OCI-M1 (cell line): ENCODE results near the gene HAPLN2.

Experiments used
- DNase-seq: peaks from one replicate; lab custom pipeline; 2025; lab: John Stamatoyannopoulos, UW

The HAPLN2 gene

DNA sequence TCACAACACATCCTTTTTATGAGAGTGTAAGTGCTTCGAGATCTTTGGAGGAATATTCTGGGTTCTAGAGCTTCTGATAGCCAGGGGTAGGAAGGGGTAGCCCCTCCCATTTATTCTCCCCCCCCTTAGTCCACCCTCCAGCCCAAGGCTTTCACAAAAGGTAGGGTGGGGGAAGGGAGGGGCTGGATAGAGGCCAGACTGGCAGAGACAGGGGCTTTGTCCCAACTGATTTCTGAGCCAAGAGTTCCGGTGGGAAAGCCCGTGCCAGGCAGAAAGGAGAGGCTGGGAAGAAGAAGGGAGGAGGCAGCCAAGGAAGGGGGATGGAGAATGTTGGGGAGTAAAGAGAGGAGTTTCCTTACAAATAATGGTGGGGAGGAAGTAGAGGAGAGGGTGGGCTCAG is 25.8 kb downstream of the HAPLN2 start:
- DNase-seq: no peak

GRCh38 chr1:156645666-156646065 is 26.5 kb downstream of the HAPLN2 start:
- no peak for DNase-seq

DNA sequence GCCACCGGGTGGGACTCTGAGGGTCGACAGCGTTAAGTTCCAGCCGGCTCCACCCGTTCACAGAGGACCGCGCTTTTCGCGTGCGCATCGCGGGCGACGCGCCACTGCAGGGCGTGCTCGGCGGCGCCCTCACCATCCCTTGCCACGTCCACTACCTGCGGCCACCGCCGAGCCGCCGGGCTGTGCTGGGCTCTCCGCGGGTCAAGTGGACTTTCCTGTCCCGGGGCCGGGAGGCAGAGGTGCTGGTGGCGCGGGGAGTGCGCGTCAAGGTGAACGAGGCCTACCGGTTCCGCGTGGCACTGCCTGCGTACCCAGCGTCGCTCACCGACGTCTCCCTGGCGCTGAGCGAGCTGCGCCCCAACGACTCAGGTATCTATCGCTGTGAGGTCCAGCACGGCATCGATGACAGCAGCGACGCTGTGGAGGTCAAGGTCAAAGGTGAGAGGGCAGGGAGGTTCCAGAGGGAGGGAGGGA is 27.6 kb downstream of the HAPLN2 start:
- DNase-seq: no peak

DNA sequence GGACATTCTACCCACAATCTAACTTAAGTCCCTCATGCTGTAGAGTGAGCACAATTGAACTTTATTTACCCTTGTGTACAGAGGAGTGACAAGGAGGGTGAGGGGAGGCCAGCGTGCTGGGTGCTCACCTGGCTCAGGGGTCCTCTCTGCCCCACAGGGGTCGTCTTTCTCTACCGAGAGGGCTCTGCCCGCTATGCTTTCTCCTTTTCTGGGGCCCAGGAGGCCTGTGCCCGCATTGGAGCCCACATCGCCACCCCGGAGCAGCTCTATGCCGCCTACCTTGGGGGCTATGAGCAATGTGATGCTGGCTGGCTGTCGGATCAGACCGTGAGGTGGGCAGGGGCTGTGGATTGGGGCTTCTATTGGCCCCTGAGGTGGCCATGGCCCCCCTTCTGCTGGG is 28.1 kb downstream of the HAPLN2 start:
- no peak for DNase-seq

- DNase-seq: no peak
Measured at GRCh38 chr1:156648496-156648895, 29.3 kb downstream of the HAPLN2 start.

DNA sequence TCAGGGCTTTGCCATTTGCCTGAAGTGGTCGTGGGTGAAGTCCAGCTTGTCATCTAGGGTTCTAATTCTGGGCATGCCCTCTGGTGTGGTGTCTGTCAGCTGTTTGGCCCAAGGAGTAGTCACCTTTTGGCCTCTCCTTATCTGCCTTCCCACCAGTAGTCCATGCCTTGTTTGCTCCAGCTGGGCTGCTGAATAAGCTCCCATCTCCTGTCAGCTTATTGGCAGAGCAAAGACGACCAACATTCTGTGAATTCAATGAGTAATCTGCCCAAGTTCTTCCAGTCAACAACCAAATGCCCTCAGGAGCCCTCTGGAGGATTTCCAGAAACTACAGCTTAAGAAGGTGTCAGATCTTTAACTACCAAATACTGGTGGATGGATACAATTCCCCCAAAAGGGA is 29.7 kb downstream of the HAPLN2 start:
- DNase-seq: no peak

- peak; percentile 71 for DNase-seq
Measured at GRCh38 chr1:156652131-156652991, 33.1 kb downstream of the HAPLN2 start.

DNA sequence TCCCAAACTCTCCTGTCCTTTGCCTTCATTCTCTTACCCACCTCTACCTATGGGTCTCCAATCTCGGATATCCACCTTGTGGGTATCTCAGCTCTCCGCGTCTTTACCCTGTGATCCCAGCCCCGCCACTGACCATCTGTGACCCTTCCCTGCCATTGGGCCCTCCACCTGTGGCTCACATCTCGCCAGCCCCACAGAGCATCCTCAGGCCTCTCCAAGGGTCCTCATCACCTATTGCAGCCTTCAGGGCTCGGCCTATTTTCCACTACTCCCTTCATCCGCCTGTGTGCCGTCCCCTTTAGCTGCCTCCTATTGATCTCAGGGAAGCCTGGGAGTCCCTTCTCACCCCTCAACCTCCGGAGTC is 33.8 kb downstream of the HAPLN2 start:
- DNase-seq: no peak

DNA sequence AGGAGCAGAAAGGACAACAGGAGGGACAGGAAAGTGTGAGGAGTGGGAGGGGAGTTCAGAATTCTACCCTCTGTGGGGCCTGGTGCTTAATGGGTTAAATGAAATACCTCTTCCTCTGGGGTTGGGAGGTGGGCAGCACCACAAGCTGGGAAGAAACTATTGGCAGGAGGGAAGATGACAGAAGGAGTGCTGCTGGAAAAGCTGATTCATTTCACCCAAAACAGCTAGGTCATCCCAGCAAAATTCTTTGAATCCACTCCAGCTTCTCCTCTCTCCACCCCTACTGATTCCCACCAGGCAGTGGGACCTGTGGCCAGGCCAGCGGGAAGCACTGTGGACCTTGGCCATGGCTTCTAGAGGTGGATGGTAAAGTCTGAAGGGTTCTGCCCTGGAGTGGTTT is 35.5 kb downstream of the HAPLN2 start:
- DNase-seq: no peak

DNA sequence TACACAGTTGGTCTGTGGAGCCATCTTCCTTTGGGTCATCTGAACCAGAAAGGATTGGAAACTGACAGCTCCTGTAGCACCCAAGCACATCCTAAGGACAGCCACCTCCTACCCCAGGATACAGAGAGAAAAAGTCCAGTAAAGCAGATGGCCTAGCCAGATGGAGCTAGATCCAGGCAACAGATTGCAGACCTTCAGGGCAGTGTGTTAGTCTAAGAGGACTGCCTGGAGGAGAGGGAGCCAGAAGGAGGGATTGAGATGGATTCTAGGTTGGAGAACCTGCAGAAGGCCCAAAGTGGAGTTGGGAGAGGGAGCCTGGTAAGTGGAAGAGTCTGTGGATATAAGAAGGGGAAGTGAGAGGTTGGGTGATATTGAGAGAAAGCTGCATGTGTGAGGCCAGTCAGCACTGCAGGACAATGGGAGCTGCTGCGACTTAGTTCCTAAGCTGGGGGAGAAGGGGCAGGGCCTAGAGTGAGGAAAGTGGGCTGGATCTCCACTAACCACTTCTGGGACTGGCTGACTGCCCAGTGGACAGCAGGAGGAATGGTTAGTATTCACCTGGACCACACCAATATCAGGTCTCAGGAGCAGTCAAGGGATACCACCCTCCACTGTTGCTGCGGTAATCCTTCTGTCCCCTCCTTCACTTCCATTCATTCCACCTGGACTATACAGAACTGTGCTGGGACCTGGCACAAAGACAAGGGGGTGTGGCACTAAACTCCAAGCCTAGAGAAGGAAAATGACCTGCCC is 36.1 kb downstream of the HAPLN2 start:
- no peak for DNase-seq

DNA sequence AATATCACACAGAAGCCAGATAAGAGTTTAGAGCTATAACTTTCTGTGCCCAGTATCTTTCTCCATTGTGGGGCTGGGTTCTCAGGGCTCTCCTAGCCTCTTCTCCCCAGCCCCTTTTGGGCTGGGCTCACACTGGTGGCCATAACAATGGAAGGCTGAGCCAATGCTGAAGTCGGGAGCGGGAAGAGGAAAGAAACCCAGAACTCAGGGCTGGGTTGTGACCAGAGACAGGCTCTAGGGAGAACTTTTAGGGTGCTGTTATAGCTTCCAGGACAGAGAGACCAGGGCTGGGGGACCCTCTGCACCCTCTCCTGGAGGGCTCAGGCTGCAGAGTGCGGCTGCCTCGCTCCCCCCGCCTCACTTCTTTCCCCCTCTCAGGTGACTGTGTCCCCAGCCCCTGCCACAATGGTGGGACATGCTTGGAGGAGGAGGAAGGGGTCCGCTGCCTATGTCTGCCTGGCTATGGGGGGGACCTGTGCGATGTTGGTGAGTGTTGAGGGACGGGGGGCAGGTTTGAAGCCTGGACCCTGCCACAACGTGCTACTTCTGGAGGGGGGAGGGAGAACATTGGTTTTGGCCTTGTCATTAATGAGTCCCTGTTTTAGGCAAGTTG is 36.8 kb downstream of the HAPLN2 start:
- DNase-seq: no peak

DNA sequence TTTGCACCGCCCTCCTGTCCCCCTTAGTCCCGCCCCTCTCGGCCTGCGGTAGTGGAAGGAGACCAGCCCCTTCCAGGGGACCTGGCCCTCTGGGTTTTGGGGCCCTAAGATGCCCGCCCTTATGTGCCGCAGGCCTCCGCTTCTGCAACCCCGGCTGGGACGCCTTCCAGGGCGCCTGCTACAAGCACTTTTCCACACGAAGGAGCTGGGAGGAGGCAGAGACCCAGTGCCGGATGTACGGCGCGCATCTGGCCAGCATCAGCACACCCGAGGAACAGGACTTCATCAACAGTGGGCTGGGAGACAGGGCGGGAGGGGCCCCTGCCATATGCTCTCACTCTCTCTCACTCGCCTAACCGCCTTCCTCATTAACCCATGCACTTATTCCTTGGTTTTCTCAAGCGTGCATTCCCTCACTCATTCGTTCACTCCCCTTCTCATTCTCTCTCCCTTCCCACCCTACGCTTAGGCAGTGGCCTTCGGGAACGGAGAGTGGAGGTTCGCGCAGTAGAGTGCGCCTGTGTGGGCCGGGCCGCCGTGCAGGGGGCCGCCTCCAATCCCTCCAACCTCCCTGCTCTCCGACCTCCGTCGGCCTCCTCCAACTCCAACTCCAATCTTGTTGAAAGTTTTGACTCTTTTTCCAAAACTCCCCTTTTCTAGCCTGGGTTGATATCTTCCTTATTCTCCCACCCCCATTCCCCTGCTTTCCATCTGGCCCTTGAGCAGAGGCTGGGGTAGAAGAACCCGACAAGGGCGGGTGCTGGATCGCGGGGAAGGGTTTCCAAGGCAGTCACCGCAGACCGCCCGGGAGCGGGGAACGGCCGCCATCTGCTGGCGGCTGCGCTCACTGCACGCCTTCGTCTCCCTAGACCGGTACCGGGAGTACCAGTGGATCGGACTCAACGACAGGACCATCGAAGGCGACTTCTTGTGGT is 37.9 kb downstream of the HAPLN2 start:
- DNase-seq: peak; percentile 79

GRCh38 chr1:156657741-156658319 is 38.6 kb downstream of the HAPLN2 start:
- DNase-seq: peak; percentile 26

DNA sequence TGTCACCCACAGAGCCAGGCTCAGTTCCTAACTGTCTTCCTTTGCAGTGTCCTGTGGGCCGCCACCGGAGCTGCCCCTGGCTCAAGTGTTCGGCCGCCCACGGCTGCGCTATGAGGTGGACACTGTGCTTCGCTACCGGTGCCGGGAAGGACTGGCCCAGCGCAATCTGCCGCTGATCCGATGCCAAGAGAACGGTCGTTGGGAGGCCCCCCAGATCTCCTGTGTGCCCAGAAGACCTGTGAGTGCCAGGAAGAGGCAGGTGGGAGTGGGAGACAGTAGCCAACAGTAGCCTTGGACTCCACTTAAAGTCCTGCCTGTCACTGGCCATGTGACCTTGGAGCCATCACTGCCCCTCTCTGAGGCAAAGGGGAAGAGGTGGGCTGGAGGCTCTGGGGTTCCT is 39.3 kb downstream of the HAPLN2 start:
- DNase-seq: no peak

GRCh38 chr1:156658945-156659574 is 39.8 kb downstream of the HAPLN2 start:
- no peak for DNase-seq

GRCh38 chr1:156659661-156659987 is 40.4 kb downstream of the HAPLN2 start:
- no peak for DNase-seq

GRCh38 chr1:156659988-156660751 is 41.0 kb downstream of the HAPLN2 start:
- DNase-seq: peak; percentile 99

GRCh38 chr1:156660752-156661112 is 41.5 kb downstream of the HAPLN2 start:
- no peak for DNase-seq

DNA sequence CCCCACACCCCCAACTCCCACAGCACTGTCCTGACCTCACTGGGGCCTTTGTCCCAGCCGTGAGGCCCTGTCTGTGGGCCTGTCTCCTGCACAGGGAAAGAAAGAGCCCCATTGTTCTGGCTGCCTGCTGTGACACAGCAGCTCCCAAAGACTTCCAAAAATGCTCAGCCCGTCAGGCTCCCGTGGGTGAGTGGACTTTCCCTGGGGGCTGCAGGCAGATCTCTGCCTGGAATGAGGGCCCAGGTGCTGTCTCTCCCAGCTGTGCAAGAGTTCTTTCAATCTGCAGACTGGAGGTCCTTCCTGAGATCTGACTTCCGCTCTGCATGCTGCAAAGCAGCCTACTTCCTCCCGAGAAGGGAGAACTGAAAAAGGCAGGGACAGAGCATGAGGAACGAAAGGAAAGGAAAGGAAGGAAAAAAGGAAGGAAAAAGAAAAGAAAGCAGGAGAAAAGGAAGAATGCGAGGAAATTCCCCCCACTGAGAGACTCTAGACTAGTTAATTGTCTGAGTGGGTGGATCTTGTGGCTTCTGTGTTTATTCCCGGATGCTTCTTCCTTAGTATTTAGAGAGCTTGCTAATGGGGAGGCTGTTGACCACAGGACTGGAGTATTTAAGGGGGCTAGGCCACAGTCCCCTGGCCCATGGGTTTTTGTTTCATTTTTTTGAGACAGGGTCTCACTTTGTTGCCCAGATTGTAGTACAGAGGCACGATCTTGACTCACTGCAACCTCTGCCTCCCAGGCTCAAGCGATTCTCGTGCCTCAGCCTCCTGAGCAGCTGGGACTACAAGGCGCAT is 43.0 kb downstream of the HAPLN2 start:
- no peak for DNase-seq

DNA sequence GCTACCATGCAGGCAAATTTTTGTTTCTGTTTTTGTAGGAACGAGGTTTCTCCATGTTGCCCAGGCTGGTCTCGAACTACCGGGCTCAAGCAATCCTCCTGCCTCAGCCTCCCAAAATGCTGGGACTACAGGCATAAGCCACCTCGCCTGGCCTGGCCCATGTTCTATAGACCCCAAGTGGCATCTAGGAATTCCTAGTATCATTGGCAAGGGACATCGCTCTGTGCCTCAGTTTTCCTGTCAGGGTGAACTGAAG is 43.5 kb downstream of the HAPLN2 start:
- no peak for DNase-seq
